SK-N-SH (cell line): ENCODE measurements around the gene IQSEC3. TPM values are rescaled to one million over a fixed set of nuclear protein-coding genes. Genes with fewer than 3 reads are reported as not detected.
"Not testable (repeated sequence)": the region's sequence is repeated elsewhere in the genome, so short reads cannot be mapped to it uniquely, and the experiment has no call there.

Source experiments
- CTCF ChIA-PET: fragments of 300-600, 350-600 bp; formaldehyde crosslinking; extraction: SDS; loops from one replicate; lab custom pipeline; 2021; lab: Yijun Ruan, JAX
- POLR2A ChIA-PET: fragments of 350-600 bp; sonication (Branson Sonifier 250); formaldehyde crosslinking; extraction: SDS; loops from one replicate; lab custom pipeline; 2020; ENCODE audit warnings: antibody characterized with exemption, inconsistent platforms; lab: Yijun Ruan, JAX
- DNase-seq: peaks from one replicate; pipeline ENCODE4 v3.0.0; 2012
- H2AFZ ChIP-seq: fragments of 200-600 bp; sonication (generic); 2 replicates; pipeline ENCODE4 v1.8.1; 2016; ENCODE audit warnings: antibody characterized with exemption, mild to moderate bottlenecking, low read depth
- H3F3A ChIP-seq: fragments of 200-600 bp; sonication (generic); replicated peaks from 2 replicates; pipeline ENCODE3; 2016; ENCODE audit warnings: antibody characterized with exemption, mild to moderate bottlenecking; ENCODE audit not compliant: insufficient read depth
- H3K27ac ChIP-seq, 2 experiments: fragments of 200-500 bp in 1 of 2; fragments of 200-600 bp in 1 of 2; sonication (Bioruptor generic) in 1 of 2; sonication (generic), shearing (Covaris generic) in 1 of 2; 2 replicates each; pipeline versions ENCODE4 v1.5.1 to v1.6.1; 2014 to 2016; ENCODE audit warnings: low read depth in 2 of 2, inconsistent platforms in 1 of 2, low read length in 1 of 2, mild to moderate bottlenecking in 1 of 2, mixed read lengths in 1 of 2
- H3K27me3 ChIP-seq: fragments of 200-600 bp; sonication (generic), shearing (Covaris generic); 2 replicates; pipeline ENCODE4 v1.6.1; 2016; ENCODE audit warnings: mixed run types; ENCODE audit not compliant: insufficient read depth
- H3K36me3 ChIP-seq, 2 experiments: fragments of 200-500 bp in 1 of 2; fragments of 200-600 bp in 1 of 2; sonication (Bioruptor generic) in 1 of 2; sonication (generic) in 1 of 2; replicated peaks in 1 of 2; 2 replicates each; pipeline versions ENCODE3 to v1.5.1; 2014 to 2016; ENCODE audit warnings: low read length in 1 of 2, mild to moderate bottlenecking in 1 of 2; ENCODE audit not compliant: insufficient read depth in 2 of 2, control insufficient read depth in 1 of 2
- H3K4me1 ChIP-seq, 2 experiments: fragments of 200-500 bp in 1 of 2; fragments of 200-600 bp in 1 of 2; sonication (Bioruptor generic) in 1 of 2; sonication (generic), shearing (Covaris generic) in 1 of 2; 2 replicates each; pipeline versions ENCODE4 v1.5.1 to v1.6.1; 2014 to 2016; ENCODE audit warnings: low read depth in 1 of 2, low read length in 1 of 2, mixed run types in 1 of 2; ENCODE audit not compliant: insufficient read depth in 2 of 2, control insufficient read depth in 1 of 2
- H3K4me2 ChIP-seq: fragments of 200-600 bp; sonication (generic), shearing (Covaris generic); 2 replicates; pipeline ENCODE4 v1.6.1; 2017; ENCODE audit warnings: mixed run types
- H3K4me3 ChIP-seq, 2 experiments: fragments of 200-500 bp in 1 of 2; fragments of 200-600 bp in 1 of 2; sonication (Bioruptor generic) in 1 of 2; sonication (generic), shearing (Covaris generic) in 1 of 2; 2 replicates each; pipeline versions ENCODE4 v1.5.1 to v1.8.1; 2014 to 2016; ENCODE audit warnings: low read depth in 2 of 2, inconsistent platforms in 1 of 2, low read length in 1 of 2, mild to moderate bottlenecking in 1 of 2, mixed read lengths in 1 of 2, moderate library complexity in 1 of 2
- H3K79me2 ChIP-seq: fragments of 200-600 bp; sonication (generic); 2 replicates; pipeline ENCODE4 v1.8.1; 2017; ENCODE audit warnings: mild to moderate bottlenecking; ENCODE audit not compliant: insufficient read depth
- H3K9ac ChIP-seq: fragments of 200-600 bp; sonication (generic); 2 replicates; pipeline ENCODE4 v1.6.1; 2017; ENCODE audit warnings: mixed run types
- H3K9me2 ChIP-seq: fragments of 200-600 bp; sonication (generic); 2 replicates; pipeline ENCODE4 v1.6.1; 2017; ENCODE audit warnings: mixed run types
- H3K9me3 ChIP-seq: fragments of 200-600 bp; sonication (generic); 2 replicates; pipeline ENCODE4 v1.6.1; 2017; ENCODE audit warnings: mixed run types, mild to moderate bottlenecking, moderate library complexity
- H4K20me1 ChIP-seq: fragments of 200-600 bp; sonication (generic); 2 replicates; pipeline ENCODE4 v1.6.1; 2017; ENCODE audit warnings: mild to moderate bottlenecking, mixed run types; ENCODE audit not compliant: insufficient read depth
- WGBS: methylation state at CpG from one replicate; pipeline ENCODE4 v1.1.6; 2017; ENCODE audit warnings: low lambda C conversion rate; 5-methylcytosine and 5-hydroxymethylcytosine counted together
- polyA plus RNA-seq, 3 experiments: library from polyadenylated mRNA; depleted of rRNA; stranded (reverse); fragments of >200 nt; gene quantifications; 2 replicates each; pipeline ENCODE4 v1.2.3, GENCODE V29; 2012

Gene IQSEC3
- polyA plus RNA-seq, 1 of the 3 experiments (the other 2 are of a cell fraction), result 0.02 TPM

DNA sequence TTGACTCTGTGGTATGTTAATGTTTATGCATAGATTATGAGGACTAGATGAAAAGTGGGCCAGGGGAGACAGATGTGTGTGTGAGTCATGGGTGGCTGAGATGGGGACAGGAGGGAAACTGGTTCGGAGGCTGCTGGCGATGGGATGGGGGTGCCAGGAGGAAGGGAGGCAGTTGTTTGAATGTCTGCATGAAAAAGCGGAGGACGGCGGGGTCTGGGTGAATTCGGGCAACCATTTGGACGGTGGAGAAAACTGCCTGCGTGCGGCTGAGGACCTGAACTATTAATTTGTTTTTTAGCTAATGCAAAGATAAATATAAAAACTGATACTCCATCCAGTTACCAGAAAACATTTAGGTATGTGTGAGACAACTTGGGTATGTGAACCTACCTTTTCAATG lies 27.8 kb upstream of the IQSEC3 start:
- H3K4me2 ChIP-seq, DNase-seq, H3K4me3 ChIP-seq, H3K27ac ChIP-seq, CTCF ChIA-PET, H3K79me2 ChIP-seq, H3K9me2 ChIP-seq, H3K4me1 ChIP-seq, H3K9ac ChIP-seq, H3K9me3 ChIP-seq, H2AFZ ChIP-seq, H4K20me1 ChIP-seq, H3F3A ChIP-seq, POLR2A ChIA-PET, H3K36me3 ChIP-seq: not testable (repeated sequence)
- 61% methylated on average over 9 of the region's 9 CpGs for WGBS
- H3K27me3 ChIP-seq, result peaks cover 11% of the 10 kb centered on the region; the same call in 1 of the 2 replicates

- H3K4me3 ChIP-seq, H3K9ac ChIP-seq, H3K79me2 ChIP-seq, H3K36me3 ChIP-seq, H2AFZ ChIP-seq, H3K9me3 ChIP-seq, H3K4me1 ChIP-seq, H4K20me1 ChIP-seq, H3F3A ChIP-seq, DNase-seq, H3K4me2 ChIP-seq, H3K27ac ChIP-seq, POLR2A ChIA-PET, CTCF ChIA-PET, H3K9me2 ChIP-seq: not testable (repeated sequence)
- H3K27me3 ChIP-seq, result peaks cover 11% of the 10 kb centered on the region; the same call in 1 of the 2 replicates
- 30% methylated on average over 3 of the region's 6 CpGs for WGBS
These were observed 26.9 kb upstream of the IQSEC3 start for GRCh38 chr12:39555-40265.

GRCh38 chr12:44352-44751 lies 22.2 kb upstream of the IQSEC3 start:
- CTCF ChIA-PET, POLR2A ChIA-PET, DNase-seq: not testable (repeated sequence)

DNA sequence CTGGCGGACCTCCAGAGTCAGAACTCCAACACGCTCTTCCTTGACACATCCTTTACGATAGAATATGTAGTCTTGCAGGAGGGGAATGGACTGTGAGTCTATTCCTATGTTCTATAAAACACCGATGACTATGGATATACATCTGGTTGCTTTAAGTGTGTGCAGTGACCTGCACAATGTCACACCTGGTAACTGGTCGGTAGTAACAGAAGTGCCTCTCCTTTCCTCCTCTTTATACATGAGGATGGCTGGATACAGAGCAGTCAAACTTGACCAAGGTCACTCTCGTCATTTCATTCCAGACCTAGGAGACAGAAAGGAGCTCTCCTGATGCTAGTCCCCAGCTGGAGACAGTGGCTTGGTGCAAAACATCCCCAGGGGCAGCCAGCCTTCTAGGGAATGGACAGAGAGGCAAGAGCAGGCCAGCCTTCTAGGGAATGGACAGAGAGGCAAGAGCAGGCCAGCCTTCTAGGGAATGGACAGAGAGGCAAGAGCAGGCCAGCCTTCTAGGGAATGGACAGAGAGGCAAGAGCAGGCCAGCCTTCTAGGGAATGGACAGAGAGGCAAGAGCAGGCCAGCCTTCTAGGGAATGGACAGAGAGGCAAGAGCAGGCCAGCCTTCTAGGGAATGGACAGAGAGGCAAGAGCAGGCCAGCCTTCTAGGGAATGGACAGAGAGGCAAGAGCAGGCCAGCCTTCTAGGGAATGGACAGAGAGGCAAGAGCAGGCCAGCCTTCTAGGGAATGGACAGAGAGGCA lies 21.2 kb upstream of the IQSEC3 start:
- H3K79me2 ChIP-seq, H3K9me2 ChIP-seq, DNase-seq, POLR2A ChIA-PET, H3K9ac ChIP-seq, H3K4me2 ChIP-seq, H3K4me1 ChIP-seq, H3K27me3 ChIP-seq, CTCF ChIA-PET, H3K4me3 ChIP-seq, H2AFZ ChIP-seq, H3K36me3 ChIP-seq, H3F3A ChIP-seq, H3K9me3 ChIP-seq, H3K27ac ChIP-seq, H4K20me1 ChIP-seq: not testable (repeated sequence)
- 32% methylated on average over 6 of the region's 6 CpGs for WGBS

More at GRCh38 chr12:44352-44751, 22.2 kb upstream of the IQSEC3 start:
- not testable (repeated sequence) for H3K27ac ChIP-seq, H3K9me3 ChIP-seq, H3K9me2 ChIP-seq, H4K20me1 ChIP-seq, H3K79me2 ChIP-seq, H3K9ac ChIP-seq, H2AFZ ChIP-seq, H3K36me3 ChIP-seq, H3K4me1 ChIP-seq, H3K27me3 ChIP-seq, H3K4me2 ChIP-seq, H3K4me3 ChIP-seq, H3F3A ChIP-seq
- WGBS, result 23% methylated on average over 5 of the region's 8 CpGs

DNA sequence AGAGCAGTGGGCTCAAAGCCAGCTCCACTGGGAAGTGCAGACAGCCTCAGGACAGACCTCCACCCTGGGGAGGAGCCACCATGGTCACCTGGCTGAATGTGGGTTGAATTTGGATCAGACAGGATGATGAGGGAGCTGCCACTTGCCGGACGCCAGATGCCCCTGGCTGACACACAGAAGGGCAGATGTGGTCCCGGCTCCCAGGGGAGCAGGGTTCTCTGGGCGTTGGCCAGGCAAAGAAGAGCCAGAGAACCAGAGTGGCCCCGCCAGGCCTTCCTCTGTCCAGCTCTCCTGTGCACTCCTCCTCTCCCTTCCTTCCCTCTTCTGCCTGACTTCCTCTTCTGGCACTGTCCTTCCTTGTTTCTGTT lies 20.6 kb upstream of the IQSEC3 start:
- H3K27ac ChIP-seq, H3K36me3 ChIP-seq, DNase-seq, H3K79me2 ChIP-seq, H2AFZ ChIP-seq, H3K9me3 ChIP-seq, H3K4me1 ChIP-seq, H4K20me1 ChIP-seq, H3K4me3 ChIP-seq, H3K9ac ChIP-seq, POLR2A ChIA-PET, CTCF ChIA-PET, H3K9me2 ChIP-seq, H3K27me3 ChIP-seq, H3F3A ChIP-seq, H3K4me2 ChIP-seq: not testable (repeated sequence)
- WGBS, result 60% methylated on average over 2 of the region's 5 CpGs

DNA sequence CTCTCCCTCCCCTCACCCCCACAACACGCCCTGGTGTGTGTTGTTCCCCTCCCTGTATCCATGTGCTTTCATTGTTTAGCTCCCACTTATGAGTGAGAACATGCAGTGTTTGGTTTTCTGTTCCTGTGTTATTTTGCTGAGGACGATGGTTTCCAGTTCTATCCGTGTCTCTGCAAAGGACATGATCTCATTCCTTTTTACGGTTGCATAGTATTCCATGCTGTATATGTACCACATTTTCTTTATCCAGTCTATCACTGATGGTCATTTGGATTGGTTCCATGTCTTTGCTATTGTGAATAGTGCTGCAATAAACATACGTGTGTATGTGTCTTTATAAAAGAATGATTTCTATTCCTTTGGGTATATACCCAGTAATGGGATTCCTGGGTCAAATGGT lies 20.0 kb upstream of the IQSEC3 start:
- POLR2A ChIA-PET, H2AFZ ChIP-seq, H3K4me3 ChIP-seq, H3K9me2 ChIP-seq, DNase-seq, H3K9me3 ChIP-seq, H3K27me3 ChIP-seq, H3K27ac ChIP-seq, H3F3A ChIP-seq, H3K9ac ChIP-seq, H4K20me1 ChIP-seq, CTCF ChIA-PET, H3K4me1 ChIP-seq, H3K4me2 ChIP-seq, H3K36me3 ChIP-seq, H3K79me2 ChIP-seq: not testable (repeated sequence)
- WGBS, result 28% methylated on average over 5 of the region's 5 CpGs
